Activated naive CD4-positive, alpha-beta T cell treated with anti-CD3 and anti-CD28 coated beads for 36 hours (primary cell): Measurements from ENCODE around the gene PLXND1. TPM values are rescaled to one million over a fixed set of nuclear protein-coding genes. Genes with fewer than 3 reads are reported as not detected.

Experiments used
- CTCF ChIA-PET: fragments of 350-600 bp; sonication (Branson Sonifier 250); formaldehyde crosslinking; loops from one replicate; lab custom pipeline; 2021; ENCODE audit warnings: antibody characterized with exemption; lab: Charles Lee
- DNase-seq: peaks from one replicate; pipeline ENCODE4 v3.0.0-alpha.2; 2020
- H3K27ac Mint-ChIP-seq: one replicate; pipeline ENCODE4 v1.8.0; 2021; ENCODE audit warnings: mild to moderate bottlenecking, mixed read lengths
- H3K27me3 Mint-ChIP-seq: one replicate; pipeline ENCODE4 v1.8.0; 2021; ENCODE audit warnings: low read depth, mixed read lengths
- H3K36me3 Mint-ChIP-seq: one replicate; pipeline ENCODE4 v1.8.0; 2021; ENCODE audit warnings: low read depth, mixed read lengths
- H3K4me1 Mint-ChIP-seq: one replicate; pipeline ENCODE4 v1.8.0; 2021; ENCODE audit warnings: low read depth, mixed read lengths
- H3K4me3 Mint-ChIP-seq: one replicate; pipeline ENCODE4 v1.8.0; 2021; ENCODE audit warnings: mild to moderate bottlenecking, moderate library complexity, mixed read lengths
- H3K9me3 Mint-ChIP-seq: one replicate; pipeline ENCODE4 v1.8.0; 2021; ENCODE audit warnings: mixed read lengths
- intact Hi-C: fragments of 100-400 bp; cut with micrococcal nuclease; formaldehyde crosslinking; loops from one replicate; pipeline ENCODE4 v1.15.1; 2023
- total RNA-seq, 2 experiments: library from RNA; stranded (reverse); gene quantifications; one replicate each; pipeline ENCODE4 v1.2.3, GENCODE V29; 2021

Gene PLXND1
- total RNA-seq, 2 experiments from 2014 or later = 5.1 to 6.2 TPM

DNA sequence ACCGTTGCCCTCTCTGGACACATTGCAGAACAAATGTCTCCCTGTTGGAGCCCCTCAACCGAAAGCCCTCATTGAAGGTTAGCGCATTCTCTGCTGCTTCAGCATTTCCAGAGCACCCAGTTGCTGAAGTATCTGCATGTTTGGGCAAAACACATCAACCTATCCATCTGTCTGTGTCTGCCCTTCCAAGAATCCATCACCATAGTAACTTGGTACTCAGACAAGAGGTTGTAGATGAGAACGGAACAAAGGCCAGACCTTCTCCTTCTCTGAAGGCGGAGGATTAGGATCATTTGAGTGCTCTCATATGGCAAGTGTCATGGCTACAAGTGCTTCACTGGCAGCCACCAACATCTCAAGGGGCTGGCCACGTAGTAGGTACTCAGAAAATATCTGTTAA is 101.1 kb downstream of the PLXND1 start:
- no peaks in the 10 kb centered on the region for H3K9me3 Mint-ChIP-seq
- H3K36me3 Mint-ChIP-seq = peaks cover 4% of the 10 kb centered on the region
- intact Hi-C loops = no loop called here
- H3K27me3 Mint-ChIP-seq = no peaks in the 10 kb centered on the region
- no peak overlapping the region for H3K4me3 Mint-ChIP-seq
- no peak overlapping the region for H3K27ac Mint-ChIP-seq
- no peaks in the 10 kb centered on the region for H3K4me1 Mint-ChIP-seq
- no peak for DNase-seq
- CTCF ChIA-PET = no interaction called here

Other genes starting within 250 kb of the PLXND1 start
- under 1 TPM; 0.37 to 0.81 TPM for gene EFCAB12, start 178.0 kb downstream of the PLXND1 start, total RNA-seq
- gene MBD4, start 166.7 kb downstream of the PLXND1 start, total RNA-seq = 10 to 100 TPM; 50.9 to 51.0 TPM
- gene IFT122, start 166.5 kb downstream of the PLXND1 start, total RNA-seq = 10 to 100 TPM; 27.8 to 32.4 TPM
- gene RHO, start 78.0 kb downstream of the PLXND1 start, total RNA-seq = not detected
- gene H1-8, start 63.5 kb downstream of the PLXND1 start, total RNA-seq = not detected